HuH-7 (cell line): ENCODE data around the gene ACVRL1.
A peak's percentile ranks its signal among the peaks of the same experiment; 100 is the strongest.

Experiments
- DNase-seq: peaks from one replicate; pipeline ENCODE4 v3.0.0; 2011; ENCODE audit warnings: low spot score

The ACVRL1 gene

DNA sequence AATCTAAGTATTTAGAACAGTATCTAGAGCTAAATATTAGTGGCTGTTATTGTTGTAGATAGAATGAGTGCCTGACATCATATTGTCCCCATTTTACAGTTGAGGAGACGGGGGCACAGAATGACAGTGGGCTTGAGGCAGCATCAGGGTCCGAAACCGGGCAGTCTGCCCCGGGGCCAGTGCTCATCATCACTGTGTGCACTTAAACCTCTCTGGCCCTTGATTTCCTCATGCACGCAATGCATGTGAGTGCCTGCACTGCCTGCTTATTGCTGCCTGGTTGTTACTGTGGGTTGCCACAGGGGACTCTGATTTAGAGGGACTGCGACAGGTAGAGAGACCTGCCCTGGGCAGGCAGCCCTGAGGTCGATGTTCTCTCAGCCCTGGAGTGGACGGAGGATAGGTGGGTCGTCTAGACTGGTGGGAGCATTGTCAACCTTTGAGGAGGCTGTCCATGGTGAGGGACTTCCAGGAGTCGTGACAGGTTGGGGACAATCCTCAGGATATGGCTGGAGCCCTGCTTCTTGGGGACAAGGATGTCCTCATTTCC lies 9.8 kb downstream of the ACVRL1 start:
- DNase-seq = no peak

DNA sequence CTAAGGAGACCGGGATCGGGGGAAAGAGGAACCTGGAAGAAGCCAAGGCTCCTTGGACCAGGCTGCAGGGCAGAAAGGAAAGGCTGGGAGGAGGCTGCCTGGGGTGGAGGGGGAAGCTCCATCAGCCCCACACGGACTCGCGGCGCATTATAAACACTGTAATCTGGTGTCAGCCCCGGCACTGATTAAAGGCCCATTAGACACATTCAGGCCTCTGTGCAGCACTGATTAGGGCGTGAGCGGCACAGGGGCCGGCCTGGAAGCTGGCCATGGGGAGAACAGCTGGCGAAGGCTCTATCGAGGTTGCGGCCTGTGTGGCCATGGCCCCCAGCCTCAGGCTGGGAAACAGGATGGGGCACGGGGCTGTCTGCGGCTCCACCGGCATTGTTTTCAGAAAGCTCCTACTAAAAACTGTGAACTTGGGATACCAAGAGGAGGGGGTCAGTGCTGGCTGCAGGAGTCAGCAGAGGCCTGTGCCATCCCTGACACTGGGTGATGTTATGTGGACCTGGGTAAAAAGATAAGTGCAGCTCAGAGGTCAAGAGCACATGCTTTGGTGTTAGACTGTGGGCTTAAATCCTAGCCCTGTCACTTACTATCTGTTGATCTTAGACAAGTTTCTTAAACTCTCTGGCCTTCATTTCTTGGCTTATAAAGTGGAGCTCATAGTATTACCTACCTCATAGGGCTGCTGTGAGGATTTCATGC lies 10.6 kb downstream of the ACVRL1 start:
- DNase-seq = no peak

DNA sequence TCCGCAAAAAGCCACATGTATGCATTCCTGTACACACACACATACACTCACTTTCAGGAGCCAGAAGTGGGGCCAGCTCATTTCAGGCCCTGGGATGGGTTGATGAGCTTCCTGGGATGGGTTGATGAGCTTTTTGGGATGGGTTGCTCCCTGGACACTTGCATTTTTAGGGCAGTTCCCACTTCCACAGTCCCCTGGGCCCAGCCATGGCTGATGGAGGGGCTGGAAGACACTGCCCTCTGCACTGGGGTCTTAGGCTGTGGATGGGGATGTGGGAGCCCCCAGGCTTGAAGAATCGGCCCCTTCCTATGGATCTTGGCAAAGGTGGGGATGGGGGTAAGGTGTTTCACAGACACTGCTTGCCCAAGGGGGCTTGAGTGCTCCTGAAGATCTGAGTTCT lies 12.7 kb downstream of the ACVRL1 start:
- no peak for DNase-seq

DNA sequence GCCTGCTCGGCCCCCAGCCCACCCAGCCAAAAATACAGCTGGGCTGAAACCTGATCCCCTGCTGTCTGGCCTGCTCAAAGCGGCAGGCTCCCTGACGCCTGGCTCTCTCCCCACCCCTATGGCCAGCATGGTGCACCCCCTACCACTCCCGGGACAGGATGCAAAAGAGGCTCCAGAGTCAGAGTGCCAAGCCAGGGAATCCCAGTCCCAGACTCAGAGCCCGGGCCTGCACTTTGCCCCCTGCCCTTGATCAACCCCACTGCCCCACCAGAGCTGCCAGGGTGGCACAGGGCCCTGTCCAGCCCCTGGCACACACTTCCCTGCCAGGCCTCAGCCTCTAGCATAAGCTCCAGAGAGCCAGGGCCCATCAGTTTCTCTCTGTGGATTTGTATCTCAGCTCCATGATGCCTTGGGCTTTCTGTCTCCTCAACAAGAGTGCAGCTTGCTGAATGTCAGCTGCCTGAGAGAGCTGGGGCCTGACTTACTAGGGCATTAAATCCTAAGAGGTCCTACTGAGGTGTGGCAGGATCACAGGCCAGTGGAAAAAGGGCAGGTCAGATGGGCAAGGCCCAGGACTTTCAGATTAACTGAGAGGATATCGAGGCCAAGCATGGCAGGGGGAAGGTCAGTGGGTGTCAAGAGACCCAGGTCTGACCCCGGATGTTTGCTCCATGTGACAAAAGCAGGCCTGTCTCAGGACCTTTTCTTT lies 13.9 kb downstream of the ACVRL1 start:
- DNase-seq = no peak

DNA sequence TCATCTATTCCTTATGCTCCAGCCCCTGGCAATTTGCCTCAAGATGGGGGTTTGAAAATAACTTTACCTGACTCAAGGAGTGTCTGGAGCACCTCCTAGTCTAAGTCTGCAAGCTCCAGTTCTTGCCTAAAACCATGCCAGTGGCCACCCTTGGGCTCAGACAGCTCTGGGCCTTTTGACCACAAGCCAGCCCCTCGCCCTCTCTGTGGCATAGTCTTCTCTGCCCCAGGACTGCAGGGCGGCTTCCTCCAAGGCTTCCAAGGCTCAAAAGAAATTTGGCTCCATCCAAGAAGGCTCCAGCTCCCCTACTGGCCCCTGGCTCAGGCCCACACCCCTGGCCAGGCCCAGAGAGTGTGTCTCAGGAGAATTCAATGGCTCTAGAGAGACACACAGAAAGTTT lies 14.8 kb downstream of the ACVRL1 start:
- no peak for DNase-seq

DNA sequence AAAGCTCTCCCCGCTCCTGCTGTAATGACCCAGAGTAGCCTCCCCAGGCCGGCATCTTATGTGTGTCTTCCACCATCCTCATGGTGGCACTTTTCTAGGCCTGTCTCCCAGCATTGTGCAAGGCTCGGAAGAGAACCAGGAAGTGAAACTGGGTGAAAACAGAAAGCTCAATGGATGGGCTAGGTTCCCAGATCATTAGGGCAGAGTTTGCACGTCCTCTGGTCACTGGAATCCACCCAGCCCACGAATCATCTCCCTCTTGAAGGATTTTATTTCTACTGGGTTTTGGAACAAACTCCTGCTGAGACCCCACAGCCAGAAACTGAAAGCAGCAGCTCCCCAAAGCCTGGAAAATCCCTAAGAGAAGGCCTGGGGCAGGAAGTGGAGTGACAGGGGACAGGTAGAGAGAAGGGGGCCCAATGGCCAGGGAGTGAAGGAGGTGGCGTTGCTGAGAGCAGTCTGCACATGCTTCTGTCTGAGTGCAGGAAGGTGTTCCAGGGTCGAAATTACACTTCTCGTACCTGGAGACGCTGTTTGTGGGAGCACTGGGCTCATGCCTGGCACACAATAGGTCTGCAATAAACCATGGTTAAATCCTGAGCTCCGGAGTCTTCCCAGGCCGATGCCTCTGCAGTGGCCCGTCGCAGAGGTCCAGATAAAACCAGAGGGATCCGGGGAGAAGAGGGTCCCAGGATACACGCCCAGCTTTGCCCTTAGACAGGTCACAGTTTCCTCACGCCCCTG lies 15.6 kb downstream of the ACVRL1 start:
- no peak for DNase-seq

DNA sequence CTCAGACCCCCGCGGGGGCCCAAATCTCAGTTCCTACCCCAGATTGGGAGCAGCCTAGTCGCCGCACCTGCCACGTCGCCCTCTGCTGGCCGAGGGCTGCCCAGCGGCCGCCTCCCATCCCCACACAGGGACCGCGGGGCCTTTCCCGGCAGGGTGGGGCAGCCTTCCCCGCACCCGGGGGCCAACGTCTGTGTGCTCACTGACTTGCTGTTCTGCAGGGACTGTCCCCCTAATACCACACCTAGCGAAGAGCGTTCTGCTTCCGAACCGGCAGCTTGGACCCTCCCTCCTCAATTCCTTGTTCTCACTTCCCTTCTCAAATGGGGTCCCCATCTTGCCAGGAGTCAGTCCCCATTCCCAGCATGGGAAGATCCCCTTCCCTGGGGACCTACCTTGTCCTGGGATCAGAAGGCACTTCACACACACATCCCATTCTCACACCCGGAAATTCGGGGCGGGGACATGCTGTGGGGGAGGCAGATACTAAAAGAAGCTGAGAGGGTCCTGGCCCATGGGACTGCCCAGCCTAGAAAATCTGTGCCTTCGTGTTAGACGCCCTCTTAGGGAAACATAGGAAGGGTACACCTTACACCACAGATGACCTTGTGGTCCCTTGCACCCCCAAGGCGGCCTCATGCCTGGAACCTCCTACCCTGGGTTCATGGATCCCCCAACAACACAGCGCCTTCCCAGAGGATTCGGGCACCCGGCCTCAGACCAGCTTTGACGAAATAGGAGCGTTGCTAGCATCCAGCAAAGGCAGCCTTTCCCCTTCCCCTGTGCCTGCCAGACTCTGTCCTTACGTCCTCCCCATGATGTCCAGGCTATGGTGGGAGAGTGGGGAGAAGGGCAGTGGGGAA lies 16.4 kb downstream of the ACVRL1 start:
- DNase-seq = peak; percentile 79

DNA sequence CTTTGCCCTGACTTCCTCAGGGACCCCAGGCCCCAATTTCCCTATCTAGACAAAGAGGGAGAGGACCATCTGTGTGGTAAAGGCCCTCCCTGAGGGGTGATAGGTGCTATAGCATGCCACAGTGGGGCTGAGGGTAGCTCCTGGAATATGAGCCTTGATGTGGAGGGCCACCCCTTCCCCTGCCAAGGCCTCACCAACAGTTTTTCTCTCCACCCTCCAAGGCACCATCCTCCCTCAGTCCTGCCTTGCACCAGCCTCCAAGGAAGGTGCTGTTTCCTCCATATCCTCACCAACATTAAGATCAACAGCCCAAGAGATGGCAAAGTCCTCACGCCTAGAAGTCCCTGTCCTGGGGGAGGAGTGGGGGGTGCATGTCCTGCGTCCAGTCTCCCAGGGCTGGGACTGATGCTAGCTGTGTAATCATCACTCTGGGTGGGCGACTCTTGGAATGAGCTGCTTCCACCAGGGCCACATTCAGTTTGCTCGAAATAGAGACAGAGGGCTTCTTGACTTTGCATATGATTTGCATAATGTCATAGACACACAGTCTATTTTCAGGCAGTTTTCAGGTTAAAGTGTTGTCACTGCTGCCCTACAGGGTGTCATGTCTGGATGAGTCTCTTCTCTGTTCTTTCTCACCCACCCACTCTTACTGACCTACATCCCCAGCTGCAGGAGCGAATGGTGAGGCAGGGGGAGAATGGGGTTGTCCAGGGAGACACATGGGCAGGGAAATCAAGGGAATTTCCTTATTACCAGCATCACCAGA lies 17.4 kb downstream of the ACVRL1 start:
- no peak for DNase-seq

DNA sequence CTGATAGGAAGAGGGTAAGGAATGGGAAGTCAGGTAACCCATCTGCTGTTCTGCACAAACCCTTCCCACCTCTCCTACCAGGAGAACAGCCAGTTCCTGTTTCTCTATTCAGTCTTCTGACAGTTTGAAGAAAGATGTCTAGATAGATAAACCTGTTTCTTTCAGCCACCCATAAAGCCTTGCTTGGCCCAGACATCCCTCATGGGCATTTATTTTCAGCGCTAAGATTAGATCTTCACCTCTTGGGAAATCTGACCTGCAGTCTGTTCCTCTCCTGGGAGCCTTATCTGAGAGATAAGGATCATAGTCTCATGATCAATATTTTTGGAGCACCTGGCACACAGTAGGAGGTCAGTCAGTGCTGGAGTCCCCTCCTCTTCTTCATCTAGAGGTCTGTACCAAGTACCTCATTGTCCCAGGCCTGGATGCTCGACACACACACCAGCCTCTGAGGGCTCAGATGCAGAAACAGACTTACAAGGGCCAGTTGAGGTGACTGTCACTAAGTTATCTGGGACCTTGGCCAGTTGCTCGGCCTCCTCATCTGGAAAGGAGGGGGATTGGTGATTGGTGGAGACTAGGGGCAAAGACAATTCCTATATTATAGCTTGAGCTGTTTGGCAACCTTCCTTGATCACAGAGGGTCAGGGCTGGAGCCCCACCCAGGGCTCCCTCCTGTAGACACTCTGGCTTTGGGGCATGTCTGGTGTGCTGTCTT lies 18.2 kb downstream of the ACVRL1 start:
- no peak for DNase-seq

DNA sequence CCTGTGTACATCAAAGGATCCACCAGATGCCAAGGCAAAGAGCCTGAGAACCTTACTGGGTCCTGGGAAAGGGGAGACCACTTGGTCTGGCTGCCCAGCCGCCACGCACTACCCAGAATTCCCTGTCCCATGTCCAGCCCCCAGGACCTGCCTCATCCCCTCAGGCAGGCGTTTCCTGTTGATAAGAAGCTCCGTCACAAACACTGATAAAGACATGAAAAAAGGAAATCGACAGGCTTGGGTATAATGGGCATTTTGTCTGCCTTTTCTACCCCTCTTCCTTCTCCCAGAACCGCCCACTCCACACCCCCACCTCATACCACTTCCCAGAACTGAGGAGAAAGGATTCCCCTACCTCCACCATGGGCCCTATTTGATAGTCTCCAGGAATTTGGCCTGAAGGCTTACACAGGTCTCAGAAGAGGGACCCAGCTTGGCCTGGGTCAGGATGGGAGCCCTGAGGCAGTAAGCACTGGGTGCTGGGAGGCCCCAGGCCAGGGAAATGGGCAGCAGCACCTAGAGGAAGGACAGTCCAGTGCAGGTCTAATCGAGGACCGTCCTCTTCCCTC lies 18.8 kb downstream of the ACVRL1 start:
- no peak for DNase-seq

DNA sequence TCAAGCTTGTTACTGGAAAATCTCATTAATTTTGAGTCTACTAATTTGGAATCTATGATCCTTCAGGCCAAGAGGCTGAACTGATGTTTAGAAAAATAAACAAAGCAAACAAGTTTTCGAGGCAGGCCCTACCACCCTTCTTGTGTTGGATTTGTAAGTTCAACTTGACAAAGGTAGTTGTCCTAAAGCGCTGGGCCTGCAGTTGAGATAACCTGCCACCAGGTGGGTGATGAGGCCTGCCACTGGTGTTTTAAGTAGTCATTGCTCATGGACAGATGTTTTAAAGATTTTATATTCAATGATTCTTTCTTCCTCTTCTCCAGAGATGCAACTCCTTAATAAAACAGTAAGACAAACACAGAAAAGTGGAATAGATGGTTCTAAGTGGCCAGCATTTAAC lies 19.4 kb downstream of the ACVRL1 start:
- peak; percentile 67 for DNase-seq

DNA sequence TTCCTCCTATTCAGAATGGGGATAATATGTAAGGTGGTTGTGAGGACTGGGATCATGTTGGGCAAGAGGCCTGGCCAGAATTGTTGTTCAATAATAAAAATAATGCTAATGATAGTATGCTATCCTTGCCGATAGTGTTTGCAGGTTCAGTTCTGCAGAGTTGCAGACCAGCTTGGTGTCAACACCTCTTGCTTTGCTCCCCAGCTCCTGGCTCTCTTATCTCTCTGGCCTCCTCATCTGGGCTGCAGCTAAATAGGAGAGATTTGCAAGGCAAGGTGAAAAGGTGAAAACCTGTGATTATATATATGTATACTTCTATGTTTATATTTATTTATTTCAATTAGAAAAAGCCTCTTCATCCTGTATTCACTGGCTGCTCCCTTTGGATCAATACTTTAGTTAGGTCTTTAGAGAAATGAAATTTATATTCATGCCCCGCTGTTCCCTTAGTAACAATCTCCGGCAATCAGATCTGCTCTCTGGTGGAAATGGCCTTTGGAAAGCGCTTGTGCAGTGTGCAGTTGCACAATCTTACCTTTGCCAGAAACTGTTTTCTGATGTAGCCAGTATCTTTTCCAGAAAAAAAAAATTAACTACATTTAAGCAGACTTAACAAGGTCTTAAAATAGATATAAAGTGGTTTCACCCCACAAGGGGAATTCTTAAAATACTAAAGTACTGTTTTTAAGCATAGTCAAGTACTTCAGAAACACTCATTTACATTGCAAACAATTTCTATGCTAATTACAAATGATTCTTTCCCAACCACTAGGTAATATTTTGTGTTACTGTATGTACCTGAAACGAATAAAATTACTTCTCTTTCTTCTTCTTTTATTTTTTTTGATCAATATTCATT lies 25.1 kb downstream of the ACVRL1 start:
- DNase-seq = peak; percentile 67

DNA sequence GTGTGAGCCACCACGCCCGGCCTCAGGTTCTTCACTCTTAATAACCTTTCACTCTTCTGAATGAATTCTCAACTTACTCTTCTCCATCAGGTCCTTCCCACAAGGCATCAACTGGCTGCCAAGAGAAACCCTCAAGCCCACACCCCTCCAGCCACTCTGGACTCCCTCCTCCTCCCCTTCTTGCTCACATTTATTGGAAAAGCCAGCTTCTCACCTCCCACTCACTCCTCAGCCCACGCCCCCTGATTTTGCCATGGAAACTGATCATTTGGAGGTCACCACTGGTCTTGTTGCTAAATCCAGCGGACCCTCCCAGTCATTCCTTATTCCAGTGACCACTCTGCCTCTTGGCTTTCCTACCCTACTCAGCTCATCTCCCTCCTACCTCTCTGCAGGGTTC lies 26.8 kb downstream of the ACVRL1 start:
- DNase-seq = no peak

DNA sequence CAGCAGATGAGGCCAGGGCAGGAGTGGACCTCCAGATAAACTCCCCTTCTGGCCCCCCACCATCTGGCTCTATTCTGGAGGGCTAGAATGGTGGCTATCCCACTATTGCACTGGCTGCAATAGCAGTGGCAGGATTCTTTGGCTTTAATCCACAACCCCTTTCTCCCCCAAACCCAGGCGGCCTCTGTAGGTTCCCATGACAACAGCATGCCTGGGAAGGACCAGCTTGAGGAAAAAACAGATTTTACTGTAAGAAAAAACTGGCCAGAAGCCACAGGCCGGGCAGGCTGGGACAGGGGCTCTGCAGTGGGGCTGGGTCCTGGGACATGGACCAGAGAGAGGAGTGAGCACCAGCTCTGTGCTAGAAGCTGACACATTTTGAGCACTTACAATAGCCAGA lies 30.6 kb downstream of the ACVRL1 start:
- DNase-seq = no peak

DNA sequence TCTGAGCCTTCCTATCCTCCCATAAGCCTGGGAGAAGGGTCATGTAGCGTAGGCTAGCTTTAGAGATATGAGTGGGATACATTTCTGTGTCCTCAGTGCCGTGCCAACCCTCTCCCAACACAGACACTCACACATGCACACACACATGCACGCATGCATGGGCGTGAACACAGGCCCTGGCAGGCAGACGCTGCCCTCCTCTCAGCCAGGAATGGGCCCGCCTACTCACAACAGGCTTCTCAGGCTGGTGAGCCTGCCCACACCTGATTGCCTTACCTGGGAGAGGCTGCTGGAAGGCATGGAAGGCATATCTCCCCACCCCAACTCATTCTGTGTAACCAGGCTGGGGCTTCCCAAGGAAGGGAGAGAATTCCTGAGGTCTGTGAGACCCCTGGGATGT lies 31.4 kb downstream of the ACVRL1 start:
- no peak for DNase-seq

DNA sequence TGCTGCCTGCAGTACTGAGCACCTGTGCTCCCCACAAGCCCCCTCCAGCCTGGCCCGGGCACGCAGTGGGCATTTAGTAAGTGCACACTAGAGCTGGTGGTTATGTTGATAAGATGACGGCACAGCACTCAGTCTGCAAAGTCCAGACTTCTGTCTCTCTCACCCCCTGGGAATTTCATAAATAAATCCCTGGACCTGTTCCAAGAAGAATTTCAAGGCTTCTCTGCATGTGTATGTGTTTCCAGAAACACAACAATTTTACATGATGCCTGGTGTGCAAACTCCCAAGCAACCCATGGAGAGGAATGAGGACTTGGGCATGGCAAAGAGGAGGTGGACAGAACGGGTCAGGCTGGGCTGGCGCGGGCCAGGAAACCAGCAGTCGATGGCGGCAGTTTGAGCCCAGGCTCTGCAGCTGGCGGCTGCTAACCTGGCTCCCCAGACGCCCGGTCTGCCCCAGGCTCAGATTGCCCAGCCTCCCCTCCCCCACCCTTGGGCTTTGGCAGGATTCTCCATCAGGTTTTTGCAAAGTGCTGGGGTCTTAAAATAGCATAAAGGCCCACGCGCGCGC lies 33.8 kb downstream of the ACVRL1 start:
- no peak for DNase-seq

DNA sequence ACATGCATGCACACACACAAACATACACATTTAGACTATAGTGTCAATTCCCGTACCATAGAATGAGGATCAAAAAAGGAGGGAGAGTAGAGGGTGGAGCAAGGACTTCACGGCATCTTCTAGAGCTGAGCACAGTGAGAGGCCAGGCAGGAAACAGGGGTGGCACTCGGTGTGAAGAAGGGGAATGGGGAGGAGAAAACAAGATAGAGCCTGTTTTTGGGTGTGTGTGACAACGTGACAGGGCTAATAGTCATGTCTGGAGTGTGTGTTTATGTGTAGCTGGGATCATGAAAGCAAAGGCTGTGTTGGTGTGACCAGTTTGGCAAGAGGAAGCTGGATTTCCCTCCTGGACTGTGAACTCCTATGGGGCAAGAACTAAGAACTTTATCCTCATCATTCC lies 34.3 kb downstream of the ACVRL1 start:
- no peak for DNase-seq

DNA sequence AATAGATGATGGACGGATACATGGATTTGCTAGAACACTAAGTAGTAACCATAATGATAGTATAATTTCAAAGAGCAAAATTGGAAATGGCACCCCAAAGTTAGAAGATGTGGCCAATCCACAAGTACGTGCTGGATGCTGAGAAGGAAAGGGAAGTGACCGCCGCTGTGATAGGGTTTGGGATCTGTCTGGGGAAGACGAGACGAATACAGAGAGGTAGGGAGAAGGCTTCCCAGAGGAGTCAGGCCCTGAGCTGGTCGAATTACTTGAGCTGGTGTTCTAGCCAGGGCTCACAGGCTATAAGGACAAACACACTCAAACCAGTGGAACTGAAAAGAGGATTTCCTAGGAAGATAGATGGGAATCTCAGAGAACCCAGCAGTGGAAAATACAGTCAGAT lies 34.8 kb downstream of the ACVRL1 start:
- DNase-seq = no peak

DNA sequence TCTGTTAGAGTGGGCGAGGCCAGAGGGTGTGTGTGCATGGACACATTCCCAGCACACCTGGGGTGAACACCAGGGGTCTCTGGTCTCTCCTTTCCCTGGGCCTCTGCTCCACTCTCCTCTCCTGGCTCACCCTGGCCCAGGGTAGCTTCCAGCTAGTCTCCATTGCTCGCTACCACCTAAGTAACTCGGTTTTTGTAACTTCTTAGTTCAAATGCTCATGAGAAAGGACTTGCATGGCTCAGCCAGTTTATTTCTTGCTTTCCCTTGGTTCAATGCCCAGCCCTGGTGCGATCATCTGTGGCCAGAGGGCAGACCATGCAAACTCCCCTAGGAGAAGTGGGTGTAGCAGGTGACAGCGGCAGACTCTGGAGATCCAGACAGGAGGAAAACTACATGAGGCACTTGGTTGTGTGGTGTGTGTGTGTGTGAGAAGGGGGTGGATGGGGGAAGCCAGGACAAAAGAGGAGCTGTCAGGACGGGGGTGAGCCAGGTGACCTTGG lies 35.2 kb downstream of the ACVRL1 start:
- no peak for DNase-seq
